ENCODE data around the gene CD248.

Gene CD248

GRCh38 chr11:66268952-66269905 lies 47.6 kb downstream of the CD248 start:
- in situ Hi-C loops (cut with HindIII; ENCODE audit: low pct_ligation_motif_present, low pct_unique_long_range_greater_than_20kb, low sequenced_read_pairs) = no loop called here
- peak; percentile 45 for DNase-seq

DNA sequence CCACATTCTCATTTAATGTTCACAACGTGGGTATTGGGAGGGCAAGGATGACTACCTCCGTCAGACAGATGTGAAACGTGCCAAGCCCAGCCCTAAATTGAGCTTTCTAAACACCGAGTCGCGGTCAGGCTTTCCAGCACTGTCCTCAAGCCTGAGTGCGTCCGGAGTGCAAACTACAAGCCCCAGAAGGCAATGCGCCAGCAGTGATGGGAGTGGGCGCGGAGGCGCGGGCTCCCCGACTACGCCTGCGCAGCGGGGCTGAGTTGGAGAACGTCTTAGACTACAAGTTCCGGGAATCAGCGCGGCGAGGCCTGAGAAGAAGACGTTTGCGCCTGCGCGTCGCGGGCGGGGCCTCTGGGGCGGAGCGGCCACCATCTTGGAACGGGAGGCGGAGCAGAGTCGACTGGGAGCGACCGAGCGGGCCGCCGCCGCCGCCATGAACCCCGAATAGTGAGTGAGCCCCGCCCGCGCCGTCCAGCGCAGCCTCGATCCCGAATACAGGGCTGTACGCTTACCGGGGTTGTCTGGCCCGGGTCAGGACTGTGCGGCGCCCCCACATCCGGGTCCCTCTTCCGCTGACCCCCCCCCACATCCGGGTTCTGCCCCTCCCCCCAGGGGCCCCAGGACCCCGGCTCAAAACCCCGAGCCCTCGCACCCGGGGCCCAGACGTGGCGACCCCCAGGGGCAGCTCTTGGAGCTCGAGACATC lies 48.4 kb downstream of the CD248 start, which contains the start of gene RAB1B:
Gene RAB1B (plus strand): TSS at position 396 of the 708 bp plus-strand sequence. CDS start 41 bp downstream, at position 437.
- in situ Hi-C loops (cut with HindIII; ENCODE audit: low pct_ligation_motif_present, low pct_unique_long_range_greater_than_20kb, low sequenced_read_pairs) = no loop called here
- DNase-seq = peak; percentile 98

GRCh38 chr11:66267379-66268243 lies 49.2 kb downstream of the CD248 start:
- peak; percentile 77 for DNase-seq
- in situ Hi-C loops (cut with HindIII; ENCODE audit: low pct_ligation_motif_present, low pct_unique_long_range_greater_than_20kb, low sequenced_read_pairs) = no loop called here

DNA sequence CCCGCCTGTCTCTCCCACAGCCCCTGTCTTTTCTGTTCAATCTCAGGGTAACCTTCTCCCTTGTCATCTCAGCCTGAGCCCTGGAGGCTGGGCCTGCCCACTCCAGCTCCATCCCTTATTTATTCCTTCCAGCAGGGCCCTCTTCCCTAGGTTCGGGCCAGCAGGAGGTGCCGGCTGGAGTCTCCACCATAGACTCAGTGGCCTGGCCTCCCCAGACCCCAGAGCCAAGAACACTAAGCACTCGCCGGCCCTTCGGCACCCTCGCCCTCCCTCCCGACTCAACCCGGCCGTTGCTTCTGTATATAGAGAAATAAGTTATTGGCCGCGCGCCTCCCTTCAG lies 49.8 kb downstream of the CD248 start:
- in situ Hi-C loops (cut with HindIII; ENCODE audit: low pct_ligation_motif_present, low pct_unique_long_range_greater_than_20kb, low sequenced_read_pairs) = no loop called here
- no peak for DNase-seq

DNA sequence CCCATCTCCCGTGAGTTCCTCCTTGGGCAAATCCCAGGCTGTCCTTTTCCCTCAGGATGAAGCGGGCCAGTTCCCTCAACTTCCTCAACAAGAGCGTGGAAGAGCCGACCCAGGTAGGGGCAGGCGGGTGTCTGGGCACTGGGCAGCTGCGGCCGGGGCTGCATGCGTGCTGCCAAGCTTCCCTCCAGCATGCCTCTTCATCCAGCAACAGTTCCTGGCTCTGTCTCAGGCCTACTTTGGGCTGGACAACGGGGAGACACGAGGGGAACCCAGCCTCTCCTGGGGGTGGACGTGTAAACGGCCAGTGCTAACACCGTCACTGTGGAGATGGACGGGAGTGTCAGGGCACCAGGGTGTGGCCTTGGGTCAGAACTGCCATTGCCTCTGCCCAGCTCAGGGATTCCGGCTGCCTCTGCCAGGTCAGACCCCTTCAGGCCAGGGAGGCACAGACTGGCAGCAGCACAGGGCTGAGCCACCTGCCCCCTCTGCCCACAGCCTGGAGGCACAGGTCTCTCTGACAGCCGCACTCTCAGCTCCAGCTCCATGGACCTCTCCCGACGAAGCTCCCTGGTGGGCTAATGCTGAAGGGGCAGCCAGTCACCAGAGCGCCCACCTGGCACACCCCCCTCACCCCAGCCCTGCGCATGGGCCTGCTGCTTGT lies 50.3 kb downstream of the CD248 start:
- in situ Hi-C loops (cut with HindIII; ENCODE audit: low pct_ligation_motif_present, low pct_unique_long_range_greater_than_20kb, low sequenced_read_pairs) = no loop called here

GRCh38 chr11:66265531-66266377 lies 51.1 kb downstream of the CD248 start:
- in situ Hi-C loops (cut with HindIII; ENCODE audit: low pct_ligation_motif_present, low pct_unique_long_range_greater_than_20kb, low sequenced_read_pairs) = no loop called here

More for the DNA sequence above, 50.3 kb downstream of the CD248 start:
- no peak for DNase-seq

DNA sequence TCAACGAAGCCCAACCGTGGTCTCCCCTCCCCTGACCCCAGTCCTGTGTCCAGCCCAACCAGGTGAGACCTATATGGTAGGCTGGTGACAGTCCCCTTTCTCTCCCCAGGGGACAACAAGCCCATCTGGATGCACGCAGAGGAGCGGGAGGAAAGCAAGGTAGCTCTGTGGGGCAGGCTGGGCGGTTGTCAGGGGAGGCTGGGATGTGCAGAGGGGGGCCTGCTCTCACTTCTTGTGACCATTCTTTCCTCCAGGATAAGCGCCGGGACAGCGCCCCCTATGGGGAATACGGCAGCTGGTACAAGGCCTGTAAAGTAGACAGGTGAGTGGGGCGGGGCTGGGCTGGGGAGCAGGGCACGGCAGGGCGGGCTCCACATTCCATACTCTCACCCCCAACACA lies 51.9 kb downstream of the CD248 start:
- no peak for DNase-seq
- in situ Hi-C loops (cut with HindIII; ENCODE audit: low pct_ligation_motif_present, low pct_unique_long_range_greater_than_20kb, low sequenced_read_pairs) = no loop called here

More at GRCh38 chr11:66265531-66266377, 51.1 kb downstream of the CD248 start:
- DNase-seq = no peak
